Measurements from ENCODE around the gene SYT3. TPM values are rescaled to one million over a fixed set of nuclear protein-coding genes. Genes with fewer than 3 reads are reported as not detected.

SYT3 gene
- total and polyA plus RNA-seq, 4 donors: not detected

DNA sequence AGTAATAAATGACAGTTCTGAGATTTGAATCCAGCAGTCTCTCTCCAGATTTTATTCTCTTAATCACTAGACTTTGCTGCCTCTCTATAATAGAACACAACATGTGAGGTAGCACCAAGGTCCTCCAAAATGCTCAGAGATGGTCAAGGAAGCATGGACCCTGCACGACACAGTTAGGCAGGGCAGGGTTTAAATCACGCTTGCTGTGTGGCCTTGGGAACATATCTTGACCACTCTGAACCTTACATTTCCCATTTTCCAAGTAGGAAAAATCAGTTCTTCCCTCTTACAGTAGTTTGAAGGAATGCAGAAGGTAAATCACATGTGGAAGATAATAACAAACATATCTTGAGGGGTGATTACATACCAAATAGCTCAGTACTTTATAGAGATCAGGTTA is 6.3 kb downstream of the SYT3 start:
- peaks cover 0 to 5% (median 2%) of the 10 kb centered on the region in 4 donors for H3K27me3 ChIP-seq (ENCODE audit: control insufficient read depth in 4 of 4, insufficient read depth in 4 of 4, low read length in 3 of 4)
- TF ChIP-seq, protein P1, sequence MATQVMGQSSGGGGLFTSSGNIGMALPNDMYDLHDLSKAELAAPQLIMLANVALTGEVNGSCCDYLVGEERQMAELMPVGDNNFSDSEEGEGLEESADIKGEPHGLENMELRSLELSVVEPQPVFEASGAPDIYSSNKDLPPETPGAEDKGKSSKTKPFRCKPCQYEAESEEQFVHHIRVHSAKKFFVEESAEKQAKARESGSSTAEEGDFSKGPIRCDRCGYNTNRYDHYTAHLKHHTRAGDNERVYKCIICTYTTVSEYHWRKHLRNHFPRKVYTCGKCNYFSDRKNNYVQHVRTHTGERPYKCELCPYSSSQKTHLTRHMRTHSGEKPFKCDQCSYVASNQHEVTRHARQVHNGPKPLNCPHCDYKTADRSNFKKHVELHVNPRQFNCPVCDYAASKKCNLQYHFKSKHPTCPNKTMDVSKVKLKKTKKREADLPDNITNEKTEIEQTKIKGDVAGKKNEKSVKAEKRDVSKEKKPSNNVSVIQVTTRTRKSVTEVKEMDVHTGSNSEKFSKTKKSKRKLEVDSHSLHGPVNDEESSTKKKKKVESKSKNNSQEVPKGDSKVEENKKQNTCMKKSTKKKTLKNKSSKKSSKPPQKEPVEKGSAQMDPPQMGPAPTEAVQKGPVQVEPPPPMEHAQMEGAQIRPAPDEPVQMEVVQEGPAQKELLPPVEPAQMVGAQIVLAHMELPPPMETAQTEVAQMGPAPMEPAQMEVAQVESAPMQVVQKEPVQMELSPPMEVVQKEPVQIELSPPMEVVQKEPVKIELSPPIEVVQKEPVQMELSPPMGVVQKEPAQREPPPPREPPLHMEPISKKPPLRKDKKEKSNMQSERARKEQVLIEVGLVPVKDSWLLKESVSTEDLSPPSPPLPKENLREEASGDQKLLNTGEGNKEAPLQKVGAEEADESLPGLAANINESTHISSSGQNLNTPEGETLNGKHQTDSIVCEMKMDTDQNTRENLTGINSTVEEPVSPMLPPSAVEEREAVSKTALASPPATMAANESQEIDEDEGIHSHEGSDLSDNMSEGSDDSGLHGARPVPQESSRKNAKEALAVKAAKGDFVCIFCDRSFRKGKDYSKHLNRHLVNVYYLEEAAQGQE (IDR thresholded peaks at IDR 0.05): no peak
- TF ChIP-seq MAX (IDR thresholded peaks at IDR 0.05): no peak
- TF ChIP-seq SP1 (IDR thresholded peaks at IDR 0.05): no peak
- TF ChIP-seq HNF4G (IDR thresholded peaks at IDR 0.05): no peak
- no peak for DNase-seq (ENCODE audit: low spot score)
- no peak overlapping the region for H3K4me3 ChIP-seq (ENCODE audit: low read depth in 1 of 3, low read length in 3 of 3)
- no peaks in the 10 kb centered on the region for H3K4me1 ChIP-seq (ENCODE audit: control insufficient read depth in 4 of 4, insufficient read depth in 4 of 4, low read length in 3 of 4)
- H3K36me3 ChIP-seq (ENCODE audit: control insufficient read depth in 4 of 4, insufficient read depth in 3 of 4, low read depth in 1 of 4, low read length in 3 of 4): no peaks in the 10 kb centered on the region
- H3K27ac ChIP-seq (ENCODE audit: low read depth in 1 of 2, low read length in 2 of 2): no peak overlapping the region
- no peak overlapping the region for H3K9ac ChIP-seq (ENCODE audit: low read depth in 1 of 2, low read length in 2 of 2)
- WGBS: 58% methylated on average over 2 of the region's 2 CpGs
- H3K9me3 ChIP-seq (ENCODE audit: control insufficient read depth in 4 of 4, low read length in 3 of 4): peaks cover 4 to 21% (median 13%) of the 10 kb centered on the region in 4 donors

- H3K27me3 ChIP-seq (ENCODE audit: control insufficient read depth in 4 of 4, insufficient read depth in 4 of 4, low read length in 3 of 4): peaks cover 0 to 4% (median under 1%) of the 10 kb centered on the region in 4 donors
- H3K27ac ChIP-seq (ENCODE audit: low read depth in 1 of 2, low read length in 2 of 2): no peak overlapping the region
- no peak overlapping the region for H3K4me3 ChIP-seq (ENCODE audit: low read depth in 1 of 3, low read length in 3 of 3)
- no peak overlapping the region for H3K9ac ChIP-seq (ENCODE audit: low read depth in 1 of 2, low read length in 2 of 2)
- TF ChIP-seq GABPA (IDR thresholded peaks at IDR 0.05 in 1 of 2, conservative IDR thresholded peaks at IDR 0.05 in 1 of 2) (no peak), JUND (IDR thresholded peaks at IDR 0.05) (no peak), MAX (IDR thresholded peaks at IDR 0.05) (no peak), RXRA (IDR thresholded peaks at IDR 0.05) (no peak), CTCF (IDR thresholded peaks at IDR 0.05; ENCODE audit: low read depth, low read length, missing input control) (no peak), RAD21 (IDR thresholded peaks at IDR 0.05) (no peak), SP1 (IDR thresholded peaks at IDR 0.05) (no peak), FOXA2 (IDR thresholded peaks at IDR 0.05) (no peak)
- TF ChIP-seq, protein P1 (IDR thresholded peaks at IDR 0.05): no peak
- TF ChIP-seq, protein P2, sequence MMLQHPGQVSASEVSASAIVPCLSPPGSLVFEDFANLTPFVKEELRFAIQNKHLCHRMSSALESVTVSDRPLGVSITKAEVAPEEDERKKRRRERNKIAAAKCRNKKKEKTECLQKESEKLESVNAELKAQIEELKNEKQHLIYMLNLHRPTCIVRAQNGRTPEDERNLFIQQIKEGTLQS (IDR thresholded peaks at IDR 0.05): no peak
- no peaks in the 10 kb centered on the region for H3K36me3 ChIP-seq (ENCODE audit: control insufficient read depth in 4 of 4, insufficient read depth in 3 of 4, low read depth in 1 of 4, low read length in 3 of 4)
- no peak for DNase-seq (ENCODE audit: low spot score)
- 67% methylated on average over 20 of the region's 20 CpGs for WGBS
- peaks cover 4 to 21% (median 13%) of the 10 kb centered on the region in 4 donors for H3K9me3 ChIP-seq (ENCODE audit: control insufficient read depth in 4 of 4, low read length in 3 of 4)
- H3K4me1 ChIP-seq (ENCODE audit: control insufficient read depth in 4 of 4, insufficient read depth in 4 of 4, low read length in 3 of 4): no peaks in the 10 kb centered on the region
These were observed 7.4 kb downstream of the SYT3 start for GRCh38 chr19:50632151-50632835.
